ENCODE results near the gene FAM118A.
"Not testable (repeated sequence)": the region's sequence is repeated elsewhere in the genome, so short reads cannot be mapped to it uniquely, and the experiment has no call there.

FAM118A gene

DNA sequence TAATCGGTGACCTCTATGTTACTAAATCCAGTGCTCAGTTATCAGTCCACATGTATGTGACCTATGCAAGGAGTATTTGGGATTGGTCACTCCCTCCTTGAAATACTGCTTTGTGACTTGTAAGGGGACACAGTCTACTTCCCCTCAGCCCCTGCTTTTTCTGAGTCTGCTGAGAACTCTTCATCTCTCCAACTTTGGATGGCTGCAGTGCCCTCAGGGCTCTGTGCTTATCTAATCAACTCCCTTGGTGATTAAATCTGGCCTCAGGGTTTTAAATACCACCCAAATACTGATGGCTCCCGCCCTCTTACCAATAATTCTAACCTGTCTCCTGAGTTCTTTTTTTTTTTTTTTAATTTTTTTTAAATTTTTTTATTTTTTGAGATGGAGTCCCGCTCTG, 40.2 kb downstream of the FAM118A start:
- no peak for DNase-seq (ENCODE audit: low read depth, low spot score)
- H3K4me3 ChIP-seq (ENCODE audit: low read length) = no peak overlapping the region

DNA sequence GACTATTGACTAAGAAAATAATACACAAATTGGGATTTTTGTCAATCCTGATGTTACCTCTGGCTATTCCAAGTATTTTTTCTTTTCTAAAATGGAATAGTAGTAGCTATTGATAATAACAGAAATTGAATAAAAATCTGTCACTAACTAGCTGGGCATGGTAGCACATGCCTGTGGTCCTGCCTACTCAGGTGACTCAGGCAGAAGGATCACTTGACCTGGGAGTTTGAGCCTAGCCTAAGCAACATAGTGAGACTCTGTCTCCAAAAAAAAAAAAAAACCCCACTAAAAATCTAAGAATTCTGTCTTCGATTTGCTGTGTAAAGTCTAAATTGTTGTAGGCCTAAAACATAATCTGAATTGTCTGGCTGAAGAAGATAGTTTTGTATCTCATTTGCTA, 42.2 kb downstream of the FAM118A start:
- no peak overlapping the region for H3K4me3 ChIP-seq (ENCODE audit: low read length)
- DNase-seq (ENCODE audit: low read depth, low spot score) = no peak

DNA sequence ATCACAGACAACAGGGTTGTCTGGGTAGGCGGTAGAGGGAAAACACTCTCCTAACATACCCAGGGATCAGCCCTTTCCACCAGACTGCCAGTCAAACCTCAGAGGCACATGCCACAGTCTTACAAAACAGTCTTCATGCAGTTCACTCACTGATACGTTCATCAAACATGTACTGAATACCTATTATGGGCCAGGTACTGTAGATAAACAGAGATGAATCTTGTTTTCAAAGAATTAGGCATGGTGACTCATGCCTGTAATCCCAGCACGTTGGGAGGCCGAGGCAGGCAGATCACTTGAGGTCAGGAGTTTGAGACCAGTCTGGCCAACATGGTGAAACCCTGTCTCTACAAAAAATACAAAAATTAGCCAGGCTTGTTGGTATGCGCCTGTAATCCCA, 43.0 kb downstream of the FAM118A start:
- not testable (repeated sequence) for DNase-seq (ENCODE audit: low read depth, low spot score)

DNA sequence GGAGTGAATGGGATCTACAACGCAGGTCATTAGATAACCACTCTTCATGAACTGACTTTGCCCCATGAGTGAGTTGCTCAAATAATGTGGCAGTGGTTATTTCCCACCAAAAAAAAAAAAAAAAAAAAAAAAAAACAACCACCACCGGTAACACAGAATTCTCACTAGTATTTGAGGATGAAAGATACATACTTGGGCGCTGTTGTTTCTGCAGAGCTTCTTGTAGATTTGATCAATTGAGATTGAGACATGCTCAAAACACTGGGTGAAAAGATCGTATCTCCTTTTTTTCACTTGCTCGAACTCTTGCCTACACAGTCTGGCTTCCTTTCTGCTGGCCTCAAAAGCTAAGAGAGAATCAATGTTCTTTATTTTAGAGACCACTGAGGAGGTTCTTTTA, 44.1 kb downstream of the FAM118A start:
- no peak for DNase-seq (ENCODE audit: low read depth, low spot score)
- H3K4me3 ChIP-seq (ENCODE audit: low read length) = no peak overlapping the region

More for the DNA sequence above, 43.0 kb downstream of the FAM118A start:
- not testable (repeated sequence) for H3K4me3 ChIP-seq (ENCODE audit: low read length)

- DNase-seq (ENCODE audit: low read depth, low spot score) = no peak
- H3K4me3 ChIP-seq (ENCODE audit: low read length) = no peak overlapping the region
Measured at GRCh38 chr22:45357490-45357889, 47.8 kb downstream of the FAM118A start.

GRCh38 chr22:45358127-45358526, 48.4 kb downstream of the FAM118A start:
- H3K4me3 ChIP-seq (ENCODE audit: low read length) = no peak overlapping the region
- no peak for DNase-seq (ENCODE audit: low read depth, low spot score)

DNA sequence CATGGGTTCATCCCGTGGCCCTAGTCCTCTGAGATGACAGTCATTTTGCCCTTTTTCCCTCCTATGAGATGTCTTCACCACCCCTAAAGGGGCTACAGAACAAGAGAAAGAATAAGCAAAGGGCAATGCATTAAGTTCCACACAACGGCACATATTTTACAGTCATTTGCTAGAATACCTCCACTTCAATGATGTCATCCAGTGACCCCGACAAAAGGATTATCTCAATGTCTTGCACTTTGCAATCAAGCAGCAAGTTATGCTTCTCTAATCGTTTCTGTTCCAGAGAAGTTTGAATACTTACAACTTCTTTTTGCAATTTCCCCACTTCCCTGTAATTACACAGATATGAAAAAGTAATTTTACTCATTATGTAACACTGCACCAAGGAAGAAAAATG, 49.9 kb downstream of the FAM118A start:
- DNase-seq (ENCODE audit: low read depth, low spot score) = no peak
- no peak overlapping the region for H3K4me3 ChIP-seq (ENCODE audit: low read length)

GRCh38 chr22:45366713-45367112, 57.0 kb downstream of the FAM118A start:
- no peak for DNase-seq (ENCODE audit: low read depth, low spot score)
- no peak overlapping the region for H3K4me3 ChIP-seq (ENCODE audit: low read length)

- DNase-seq (ENCODE audit: low read depth, low spot score); H3K4me3 ChIP-seq (ENCODE audit: low read length): not testable (repeated sequence)
Measured at GRCh38 chr22:45373592-45373991, 63.9 kb downstream of the FAM118A start.

DNA sequence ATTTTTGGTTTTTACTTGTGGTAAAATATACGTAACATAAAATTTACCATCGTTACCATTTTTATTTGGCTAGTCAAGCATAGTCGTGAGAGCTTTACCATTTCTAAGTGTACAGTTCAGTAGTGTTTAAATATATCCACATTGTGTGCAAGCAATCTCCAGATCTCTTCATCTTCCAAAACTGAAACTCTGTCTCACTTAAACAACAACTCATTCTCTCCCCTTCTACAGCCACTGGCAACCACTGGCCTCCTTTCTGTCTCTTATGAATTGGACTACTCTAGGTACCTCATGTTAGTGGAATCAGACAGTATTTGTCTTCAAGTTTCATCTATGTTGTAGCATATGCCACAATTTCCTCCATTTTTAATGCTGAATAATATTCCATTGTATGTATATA, 66.3 kb downstream of the FAM118A start:
- no peak for DNase-seq (ENCODE audit: low read depth, low spot score)

GRCh38 chr22:45376703-45377102, 67.0 kb downstream of the FAM118A start:
- no peak overlapping the region for H3K4me3 ChIP-seq (ENCODE audit: low read length)
- DNase-seq (ENCODE audit: low read depth, low spot score) = no peak

More for the DNA sequence above, 66.3 kb downstream of the FAM118A start:
- H3K4me3 ChIP-seq (ENCODE audit: low read length) = no peak overlapping the region

DNA sequence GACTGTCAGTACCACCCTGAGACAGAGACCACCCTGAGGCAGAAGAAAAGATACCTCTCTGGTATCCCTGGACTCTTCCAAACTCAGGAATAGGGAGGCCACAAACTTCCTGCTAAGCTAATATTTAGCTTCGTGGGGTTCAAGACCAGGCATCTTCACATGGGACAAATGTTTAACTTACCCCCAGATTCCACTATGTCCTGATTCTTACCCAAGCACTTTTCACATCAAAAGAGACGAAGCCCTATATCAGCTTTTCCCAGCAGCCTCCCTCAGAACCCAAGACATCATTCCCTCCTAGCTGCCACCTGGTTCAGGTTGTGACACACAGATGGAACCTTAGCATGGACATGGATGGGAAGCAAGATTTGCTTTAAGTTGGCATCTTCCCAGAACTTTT, 71.6 kb downstream of the FAM118A start:
- no peak overlapping the region for H3K4me3 ChIP-seq (ENCODE audit: low read length)
- DNase-seq (ENCODE audit: low read depth, low spot score) = no peak

DNA sequence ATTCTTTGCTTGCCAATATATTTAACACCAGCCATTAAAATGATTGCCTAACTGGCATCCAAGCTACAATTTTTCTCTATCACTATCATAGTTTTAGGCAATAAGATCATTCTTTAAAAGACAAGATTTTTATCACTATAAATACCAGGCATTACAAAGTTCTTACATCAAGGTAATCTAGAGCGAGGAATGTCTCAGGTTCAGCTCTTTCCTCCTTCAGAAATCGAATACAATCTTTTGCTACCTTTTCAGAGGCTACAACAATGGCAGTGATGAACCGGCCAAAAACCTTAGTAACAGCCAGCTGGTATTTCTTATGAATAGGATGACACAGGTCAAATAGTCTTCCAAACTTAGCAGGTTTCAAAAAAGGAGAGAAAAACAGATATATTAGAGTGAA, 79.8 kb downstream of the FAM118A start:
- DNase-seq (ENCODE audit: low read depth, low spot score) = no peak
- no peak overlapping the region for H3K4me3 ChIP-seq (ENCODE audit: low read length)
